ENCODE results near the gene PYM1. TPM values are rescaled to one million over a fixed set of nuclear protein-coding genes. Genes with fewer than 3 reads are reported as not detected.
A peak's percentile ranks its signal among the peaks of the same experiment; 100 is the strongest.
"Not testable (repeated sequence)": the region's sequence is repeated elsewhere in the genome, so short reads cannot be mapped to it uniquely, and the experiment has no call there.

PYM1 gene
- total RNA-seq, 2 donors from 2014 or later, result 23.4 to 35.6 TPM

GRCh38 chr12:55908726-55909512 is 18.8 kb downstream of the PYM1 start:
- no peaks in the 10 kb centered on the region for H3K27me3 Mint-ChIP-seq
- H3K4me3 Mint-ChIP-seq, result no peak overlapping the region
- H3K9me3 Mint-ChIP-seq, result no peaks in the 10 kb centered on the region
- peak overlapping the region; percentile 52 for H3K27ac Mint-ChIP-seq
- peaks cover 11% of the 10 kb centered on the region for H3K4me1 Mint-ChIP-seq
- peaks cover 20% of the 10 kb centered on the region for H3K36me3 Mint-ChIP-seq (ENCODE audit: low read depth)
- no peak for ATAC-seq (replicated peaks)

- Mint-ChIP-seq H3K27me3 (no peaks in the 10 kb centered on the region), H3K4me1 (no peaks in the 10 kb centered on the region), H3K36me3 (ENCODE audit: low read depth) (peaks cover 31% of the 10 kb centered on the region), H3K4me3 (no peak overlapping the region), H3K27ac (no peak overlapping the region), H3K9me3 (no peaks in the 10 kb centered on the region)
- ATAC-seq (replicated peaks), result no peak
These were observed 21.6 kb downstream of the PYM1 start for GRCh38 chr12:55906056-55906455.

- Mint-ChIP-seq H3K36me3 (ENCODE audit: low read depth) (peaks cover 28% of the 10 kb centered on the region), H3K4me1 (peaks cover 7% of the 10 kb centered on the region), H3K27me3 (no peaks in the 10 kb centered on the region), H3K27ac (peak overlapping the region; percentile 60), H3K9me3 (no peaks in the 10 kb centered on the region), H3K4me3 (no peak overlapping the region)
- no peak for ATAC-seq (replicated peaks)
These were observed 25.7 kb downstream of the PYM1 start for GRCh38 chr12:55901881-55902490.

GRCh38 chr12:55899082-55899481 is 28.6 kb downstream of the PYM1 start:
- Mint-ChIP-seq H3K27me3 (no peaks in the 10 kb centered on the region), H3K9me3 (no peaks in the 10 kb centered on the region), H3K4me1 (peaks cover 7% of the 10 kb centered on the region), H3K36me3 (ENCODE audit: low read depth) (peaks cover 28% of the 10 kb centered on the region), H3K27ac (peak overlapping the region; percentile 78), H3K4me3 (peak overlapping the region; percentile 47)
- peak; percentile 98 for ATAC-seq (replicated peaks)

DNA sequence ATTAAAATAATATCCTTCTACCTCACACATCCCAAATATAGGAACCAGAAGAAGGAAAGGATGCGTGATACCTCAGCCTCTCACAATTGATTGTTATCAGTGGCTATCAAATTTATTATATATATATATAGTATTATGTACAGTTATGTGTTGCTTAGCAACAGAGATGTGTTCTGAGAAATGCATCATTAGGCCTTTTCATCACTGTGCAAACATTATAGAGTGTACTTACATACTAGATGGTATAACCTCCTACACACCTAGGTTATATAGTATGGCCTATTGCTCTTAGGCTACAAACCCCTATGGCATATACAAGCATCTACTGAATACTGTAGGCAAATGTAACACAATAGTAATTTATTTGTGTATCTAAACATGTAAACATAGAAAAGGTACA is 34.0 kb downstream of the PYM1 start:
- Mint-ChIP-seq H3K9me3 (no peaks in the 10 kb centered on the region), H3K4me1 (peaks cover 1% of the 10 kb centered on the region), H3K4me3 (no peak overlapping the region), H3K27ac (no peak overlapping the region), H3K36me3 (ENCODE audit: low read depth) (no peaks in the 10 kb centered on the region), H3K27me3 (no peaks in the 10 kb centered on the region)
- no peak for ATAC-seq (replicated peaks)

DNA sequence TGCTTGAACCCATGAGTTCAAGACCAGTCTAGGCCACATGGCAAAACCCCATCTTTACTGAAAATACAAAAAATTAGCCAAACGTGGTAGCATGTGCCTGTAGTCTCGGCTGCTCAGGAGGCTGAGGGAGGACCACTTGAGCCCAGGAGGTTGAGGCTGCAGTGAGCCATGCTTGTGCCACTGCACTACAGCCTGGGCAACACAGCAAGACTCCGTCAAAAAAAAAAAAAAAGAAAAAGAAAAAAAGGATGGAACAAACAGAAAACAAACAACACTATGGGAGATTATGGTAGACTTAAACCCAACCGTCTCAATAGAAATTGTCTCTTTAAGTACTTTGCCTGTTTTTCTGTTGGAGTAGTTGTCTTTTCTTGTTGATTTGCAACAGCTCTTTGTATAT is 36.4 kb downstream of the PYM1 start:
- no peaks in the 10 kb centered on the region for H3K36me3 Mint-ChIP-seq (ENCODE audit: low read depth)
- ATAC-seq (replicated peaks), result no peak
- no peaks in the 10 kb centered on the region for H3K27me3 Mint-ChIP-seq
- H3K4me1 Mint-ChIP-seq, result no peaks in the 10 kb centered on the region
- no peaks in the 10 kb centered on the region for H3K9me3 Mint-ChIP-seq
- no peak overlapping the region for H3K4me3 Mint-ChIP-seq
- no peak overlapping the region for H3K27ac Mint-ChIP-seq

GRCh38 chr12:55885113-55885512 is 42.6 kb downstream of the PYM1 start:
- Mint-ChIP-seq H3K9me3 (no peaks in the 10 kb centered on the region), H3K4me1 (no peaks in the 10 kb centered on the region), H3K36me3 (ENCODE audit: low read depth) (no peaks in the 10 kb centered on the region), H3K27ac (no peak overlapping the region), H3K4me3 (no peak overlapping the region), H3K27me3 (no peaks in the 10 kb centered on the region)
- ATAC-seq (replicated peaks), result no peak

DNA sequence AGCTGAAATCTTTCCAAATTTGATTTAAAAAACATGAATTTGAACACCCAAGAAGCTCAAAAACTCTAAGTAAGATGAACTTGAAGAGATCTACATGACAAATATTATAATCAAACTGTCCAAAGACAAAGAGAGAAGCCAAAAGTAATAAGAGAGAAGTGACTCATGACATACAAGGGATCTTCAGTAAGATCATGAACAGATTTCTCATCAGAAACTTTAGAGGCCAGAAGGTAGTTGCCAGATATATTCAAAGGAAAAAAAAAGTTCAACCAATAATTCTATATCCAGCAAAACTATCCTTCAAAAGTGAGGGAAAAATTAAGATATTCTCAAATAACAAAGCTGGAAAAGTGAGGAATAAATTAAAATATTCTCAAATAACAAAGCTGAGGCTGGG is 49.9 kb downstream of the PYM1 start:
- no peak overlapping the region for H3K27ac Mint-ChIP-seq
- peaks cover 8% of the 10 kb centered on the region for H3K9me3 Mint-ChIP-seq
- ATAC-seq (replicated peaks), result no peak
- H3K4me3 Mint-ChIP-seq, result no peak overlapping the region
- H3K36me3 Mint-ChIP-seq (ENCODE audit: low read depth), result no peaks in the 10 kb centered on the region
- no peaks in the 10 kb centered on the region for H3K4me1 Mint-ChIP-seq
- H3K27me3 Mint-ChIP-seq, result no peaks in the 10 kb centered on the region

- Mint-ChIP-seq H3K9me3 (peaks cover 8% of the 10 kb centered on the region), H3K4me3 (no peak overlapping the region), H3K27me3 (no peaks in the 10 kb centered on the region), H3K4me1 (no peaks in the 10 kb centered on the region), H3K27ac (no peak overlapping the region), H3K36me3 (ENCODE audit: low read depth) (no peaks in the 10 kb centered on the region)
- ATAC-seq (replicated peaks), result no peak
These were observed 51.8 kb downstream of the PYM1 start for GRCh38 chr12:55875704-55876467.

DNA sequence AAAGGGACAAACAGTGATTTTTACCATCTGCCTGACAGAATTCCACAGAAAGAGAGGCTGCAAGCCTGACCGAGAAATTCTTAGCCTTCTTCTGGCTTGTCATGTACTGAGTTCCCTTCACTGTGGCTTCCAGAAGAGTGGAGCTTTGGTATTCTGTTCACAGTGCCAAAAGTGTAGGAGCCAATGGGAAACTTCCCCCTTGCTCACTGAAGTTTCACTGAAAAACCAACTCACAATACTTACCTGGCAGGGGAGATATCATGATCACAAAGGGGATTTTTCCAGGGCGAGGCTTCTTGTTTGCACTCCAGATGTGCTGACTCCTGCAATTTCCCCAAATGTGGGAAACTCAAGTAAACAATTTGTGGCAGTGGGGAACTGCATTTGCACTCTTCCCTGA is 53.3 kb downstream of the PYM1 start:
- no peak overlapping the region for H3K4me3 Mint-ChIP-seq
- H3K27me3 Mint-ChIP-seq, result no peaks in the 10 kb centered on the region
- no peak for ATAC-seq (replicated peaks)

DNA sequence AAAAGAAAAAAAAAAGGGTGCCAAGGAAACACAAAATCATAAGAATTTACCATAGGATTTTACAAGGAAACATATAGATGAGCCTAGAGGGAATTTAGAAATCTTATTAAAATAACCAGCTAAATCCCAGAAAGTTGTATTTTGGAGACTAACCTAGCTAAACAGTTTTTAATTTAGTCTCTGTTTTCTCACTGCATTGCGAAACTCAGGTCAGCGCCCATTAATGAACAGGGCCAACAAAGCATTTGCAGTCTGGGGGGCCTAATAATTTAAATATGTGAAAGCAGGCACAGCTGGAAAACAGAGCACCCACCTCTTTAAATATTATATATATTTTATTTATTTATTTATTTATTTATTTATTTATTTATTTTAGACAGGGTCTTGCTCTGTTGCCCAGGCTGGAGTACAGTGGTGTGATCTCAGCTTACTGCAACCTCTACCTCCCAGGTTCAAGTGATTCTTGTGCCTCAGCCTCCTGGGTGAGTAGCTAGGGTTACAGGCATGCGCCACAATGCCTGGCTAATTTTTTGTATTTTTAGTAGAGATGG is 61.2 kb downstream of the PYM1 start:
- not testable (repeated sequence) for H3K27me3 Mint-ChIP-seq; H3K9me3 Mint-ChIP-seq; ATAC-seq (replicated peaks); H3K4me3 Mint-ChIP-seq; H3K36me3 Mint-ChIP-seq (ENCODE audit: low read depth); H3K4me1 Mint-ChIP-seq; H3K27ac Mint-ChIP-seq

More for the DNA sequence above, 53.3 kb downstream of the PYM1 start:
- H3K36me3 Mint-ChIP-seq (ENCODE audit: low read depth), result no peaks in the 10 kb centered on the region
- peaks cover 8% of the 10 kb centered on the region for H3K9me3 Mint-ChIP-seq
- no peak overlapping the region for H3K27ac Mint-ChIP-seq
- no peaks in the 10 kb centered on the region for H3K4me1 Mint-ChIP-seq

DNA sequence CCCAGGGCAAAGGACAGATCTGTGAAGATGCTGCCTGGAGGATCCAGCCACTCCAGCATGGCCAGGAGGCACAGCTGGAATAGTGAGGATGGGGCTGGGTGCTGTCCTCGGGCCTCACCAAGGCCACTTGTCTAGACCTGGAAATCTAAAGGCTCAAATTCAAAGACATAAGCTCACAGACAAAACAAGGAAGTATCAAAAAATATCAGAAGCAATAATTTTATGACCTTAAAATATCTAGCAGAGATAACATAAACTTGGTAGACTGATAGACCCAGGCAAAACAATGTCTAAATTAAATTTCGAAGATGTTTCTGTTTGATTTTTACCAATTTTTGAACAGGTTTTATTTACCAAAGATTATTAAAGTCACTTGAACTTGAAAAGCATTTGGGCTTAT is 62.4 kb downstream of the PYM1 start:
- H3K27ac Mint-ChIP-seq, result no peak overlapping the region
- no peak for ATAC-seq (replicated peaks)
- peaks cover 3% of the 10 kb centered on the region for H3K9me3 Mint-ChIP-seq
- H3K36me3 Mint-ChIP-seq (ENCODE audit: low read depth), result no peaks in the 10 kb centered on the region
- no peaks in the 10 kb centered on the region for H3K4me1 Mint-ChIP-seq
- H3K4me3 Mint-ChIP-seq, result no peak overlapping the region
- H3K27me3 Mint-ChIP-seq, result no peaks in the 10 kb centered on the region

DNA sequence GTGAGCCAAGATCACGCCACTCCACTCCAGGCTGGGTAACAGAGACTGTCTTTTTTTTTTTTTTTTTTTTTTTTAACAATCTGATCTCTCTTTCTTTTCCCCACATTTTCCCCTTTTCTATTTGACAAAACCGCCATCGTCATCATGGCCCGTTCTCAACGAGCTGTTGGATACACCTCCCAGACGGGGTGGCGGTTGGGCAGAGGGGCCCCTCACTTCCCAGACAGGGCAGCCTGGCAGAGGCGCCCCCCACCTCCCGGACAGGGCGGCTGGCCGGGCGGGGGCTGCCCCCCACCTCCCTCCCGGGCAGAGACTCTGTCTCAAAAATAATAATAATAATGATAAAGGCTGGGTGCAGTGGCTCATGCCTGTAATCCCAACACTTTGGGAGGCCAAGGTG is 64.8 kb downstream of the PYM1 start:
- not testable (repeated sequence) for H3K36me3 Mint-ChIP-seq (ENCODE audit: low read depth); ATAC-seq (replicated peaks); H3K4me1 Mint-ChIP-seq; H3K4me3 Mint-ChIP-seq; H3K9me3 Mint-ChIP-seq; H3K27ac Mint-ChIP-seq; H3K27me3 Mint-ChIP-seq

DNA sequence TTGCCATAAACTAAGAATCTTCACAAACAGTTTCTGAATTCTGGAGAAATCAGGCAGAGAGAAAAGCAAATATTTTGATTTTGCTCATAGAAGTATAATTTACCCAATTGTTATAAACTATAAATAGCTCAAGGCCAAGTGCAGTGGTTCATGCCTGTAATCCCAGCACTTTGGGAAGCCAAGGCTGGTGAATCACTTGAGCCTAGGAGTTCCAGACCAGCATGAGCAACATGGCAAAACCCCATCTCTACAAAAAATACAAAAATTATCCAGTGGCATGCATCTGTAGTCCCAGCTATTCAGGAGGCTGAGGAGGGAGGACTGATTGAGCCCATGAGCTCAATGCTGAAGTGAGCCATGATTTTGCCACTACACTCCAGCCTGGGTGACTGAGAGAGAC is 65.4 kb downstream of the PYM1 start:
- Mint-ChIP-seq H3K27me3 (no peaks in the 10 kb centered on the region), H3K4me1 (no peaks in the 10 kb centered on the region), H3K27ac (no peak overlapping the region), H3K9me3 (peaks cover 3% of the 10 kb centered on the region), H3K4me3 (no peak overlapping the region), H3K36me3 (ENCODE audit: low read depth) (no peaks in the 10 kb centered on the region)
- no peak for ATAC-seq (replicated peaks)

DNA sequence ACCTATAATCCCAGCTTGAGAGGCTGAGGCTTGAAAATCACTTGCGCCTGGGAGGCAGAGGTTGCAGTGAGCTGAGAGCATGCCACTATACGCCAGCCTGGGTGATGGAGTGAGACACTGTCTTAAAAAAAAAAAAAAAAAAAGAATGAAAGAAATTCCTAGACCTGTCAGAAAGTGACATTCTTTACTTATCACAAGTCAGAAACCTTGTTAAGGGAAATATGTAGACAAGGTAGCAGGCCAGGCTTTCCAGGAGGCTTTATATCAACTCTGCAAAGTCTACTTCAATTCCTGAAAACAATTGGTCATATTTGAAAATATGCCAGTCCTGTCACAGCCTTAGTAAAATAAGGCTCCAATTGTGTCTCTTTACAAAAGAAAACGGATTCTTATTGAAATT is 65.8 kb downstream of the PYM1 start:
- Mint-ChIP-seq H3K9me3 (peaks cover 3% of the 10 kb centered on the region), H3K36me3 (ENCODE audit: low read depth) (no peaks in the 10 kb centered on the region)

More for the DNA sequence above, 65.8 kb downstream of the PYM1 start:
- Mint-ChIP-seq H3K27me3 (no peaks in the 10 kb centered on the region), H3K27ac (no peak overlapping the region), H3K4me3 (no peak overlapping the region), H3K4me1 (no peaks in the 10 kb centered on the region)
- no peak for ATAC-seq (replicated peaks)
